ENCODE results near the gene ZDHHC5.
"Not testable (repeated sequence)": the region's sequence is repeated elsewhere in the genome, so short reads cannot be mapped to it uniquely, and the experiment has no call there.

GRCh38 chr11:57652230-57652629 lies 15.7 kb upstream of the ZDHHC5 start:
- TF ChIP-seq, protein P1, sequence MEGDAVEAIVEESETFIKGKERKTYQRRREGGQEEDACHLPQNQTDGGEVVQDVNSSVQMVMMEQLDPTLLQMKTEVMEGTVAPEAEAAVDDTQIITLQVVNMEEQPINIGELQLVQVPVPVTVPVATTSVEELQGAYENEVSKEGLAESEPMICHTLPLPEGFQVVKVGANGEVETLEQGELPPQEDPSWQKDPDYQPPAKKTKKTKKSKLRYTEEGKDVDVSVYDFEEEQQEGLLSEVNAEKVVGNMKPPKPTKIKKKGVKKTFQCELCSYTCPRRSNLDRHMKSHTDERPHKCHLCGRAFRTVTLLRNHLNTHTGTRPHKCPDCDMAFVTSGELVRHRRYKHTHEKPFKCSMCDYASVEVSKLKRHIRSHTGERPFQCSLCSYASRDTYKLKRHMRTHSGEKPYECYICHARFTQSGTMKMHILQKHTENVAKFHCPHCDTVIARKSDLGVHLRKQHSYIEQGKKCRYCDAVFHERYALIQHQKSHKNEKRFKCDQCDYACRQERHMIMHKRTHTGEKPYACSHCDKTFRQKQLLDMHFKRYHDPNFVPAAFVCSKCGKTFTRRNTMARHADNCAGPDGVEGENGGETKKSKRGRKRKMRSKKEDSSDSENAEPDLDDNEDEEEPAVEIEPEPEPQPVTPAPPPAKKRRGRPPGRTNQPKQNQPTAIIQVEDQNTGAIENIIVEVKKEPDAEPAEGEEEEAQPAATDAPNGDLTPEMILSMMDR (IDR thresholded peaks at IDR 0.05; ENCODE audit: low read depth, low read length): not testable (repeated sequence)
- TF ChIP-seq POLR2A (IDR thresholded peaks at IDR 0.05; ENCODE audit: extremely low read depth, insufficient read length): not testable (repeated sequence)
